ENCODE results near the gene FGF1. TPM values are rescaled to one million over a fixed set of nuclear protein-coding genes. Genes with fewer than 3 reads are reported as not detected.

FGF1 gene
- total and polyA plus RNA-seq, 8 donors: 0.03 to 0.90 (median 0.35) TPM

DNA sequence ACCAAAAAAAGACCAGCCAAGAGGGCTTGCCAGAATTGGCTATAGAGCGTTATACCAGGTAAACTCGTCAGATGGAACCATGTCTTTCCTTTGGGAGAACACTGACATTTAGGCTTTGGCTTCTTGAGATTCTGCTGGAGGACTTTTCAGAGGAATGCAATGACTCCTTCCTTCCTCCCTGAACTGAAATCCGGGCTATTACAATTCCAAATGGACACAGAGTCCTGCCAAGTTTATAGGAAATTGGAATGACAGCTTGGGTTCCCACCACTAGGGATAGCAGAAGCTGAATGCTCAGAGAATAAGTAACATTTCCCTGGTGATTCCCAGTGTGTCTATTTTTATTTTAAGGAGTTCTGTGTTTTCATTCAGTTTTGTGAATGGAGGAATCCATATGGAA is 143.0 kb downstream of the FGF1 start:
- Histone ChIP-seq H3K9me3 (no peaks in the 10 kb centered on the region), H3K27me3 (no peaks in the 10 kb centered on the region), H3K4me1 (no peaks in the 10 kb centered on the region), H3K4me3 (no peak overlapping the region), H3K27ac (no peak overlapping the region), H3K36me3 (no peaks in the 10 kb centered on the region)
- FAIRE-seq: no peak
- no peak for ATAC-seq
- TF ChIP-seq, protein P1, sequence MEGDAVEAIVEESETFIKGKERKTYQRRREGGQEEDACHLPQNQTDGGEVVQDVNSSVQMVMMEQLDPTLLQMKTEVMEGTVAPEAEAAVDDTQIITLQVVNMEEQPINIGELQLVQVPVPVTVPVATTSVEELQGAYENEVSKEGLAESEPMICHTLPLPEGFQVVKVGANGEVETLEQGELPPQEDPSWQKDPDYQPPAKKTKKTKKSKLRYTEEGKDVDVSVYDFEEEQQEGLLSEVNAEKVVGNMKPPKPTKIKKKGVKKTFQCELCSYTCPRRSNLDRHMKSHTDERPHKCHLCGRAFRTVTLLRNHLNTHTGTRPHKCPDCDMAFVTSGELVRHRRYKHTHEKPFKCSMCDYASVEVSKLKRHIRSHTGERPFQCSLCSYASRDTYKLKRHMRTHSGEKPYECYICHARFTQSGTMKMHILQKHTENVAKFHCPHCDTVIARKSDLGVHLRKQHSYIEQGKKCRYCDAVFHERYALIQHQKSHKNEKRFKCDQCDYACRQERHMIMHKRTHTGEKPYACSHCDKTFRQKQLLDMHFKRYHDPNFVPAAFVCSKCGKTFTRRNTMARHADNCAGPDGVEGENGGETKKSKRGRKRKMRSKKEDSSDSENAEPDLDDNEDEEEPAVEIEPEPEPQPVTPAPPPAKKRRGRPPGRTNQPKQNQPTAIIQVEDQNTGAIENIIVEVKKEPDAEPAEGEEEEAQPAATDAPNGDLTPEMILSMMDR (IDR thresholded peaks at IDR 0.05): no peak
- no peak for DNase-seq
- 58 to 72% methylated on average over 3 of the region's 3 CpGs for WGBS, 2 donors
- intact Hi-C loops (cut with DNase I): loop anchor here in 1 of 3 donors (5.0 kb wide), 1 partner anchor 391 kb away; no protein-coding TSS in a partner anchor

Other genes starting within 250 kb of the FGF1 start
- gene ARHGAP26, start 84.3 kb upstream of the FGF1 start, total RNA-seq: 10 to 100 TPM in 5 of 6 donors, 1 to 10 TPM in 1; 6.0 to 28.1 (median 10.4) TPM
- 1 to 10 TPM; 3.0 to 4.4 TPM for gene ARHGAP26, start 84.3 kb upstream of the FGF1 start, polyA plus RNA-seq